Ishikawa (cell line): Measurements from ENCODE around the gene NPLOC4.

Source experiments
- CEBPB ChIP-seq: IDR thresholded peaks from 2 replicates; pipeline ENCODE4 v1.6.1; 2012
- CREB1 ChIP-seq: IDR thresholded peaks from 2 replicates; pipeline ENCODE4 v1.6.1; 2012; ENCODE audit warnings: low read depth
- EGR1 ChIP-seq: IDR thresholded peaks from 2 replicates; pipeline ENCODE4 v1.6.1; 2012
- EP300 ChIP-seq: IDR thresholded peaks from 2 replicates; pipeline ENCODE4 v1.6.1; 2012; ENCODE audit warnings: borderline replicate concordance
- FOXM1 ChIP-seq: IDR thresholded peaks from 2 replicates; pipeline ENCODE4 v1.6.1; 2012; ENCODE audit warnings: low read depth, borderline replicate concordance
- MAX ChIP-seq: IDR thresholded peaks from 2 replicates; pipeline ENCODE4 v1.6.1; 2012
- NFIC ChIP-seq: IDR thresholded peaks from 2 replicates; pipeline ENCODE4 v1.6.1; 2012
- RAD21 ChIP-seq: IDR thresholded peaks from 2 replicates; pipeline ENCODE4 v1.6.1; 2012; ENCODE audit warnings: low read depth
- REST ChIP-seq: IDR thresholded peaks from 2 replicates; pipeline ENCODE4 v1.6.1; 2012; ENCODE audit warnings: low read depth, mild to moderate bottlenecking
- TAF1 ChIP-seq: IDR thresholded peaks from 2 replicates; pipeline ENCODE4 v1.6.1; 2012; ENCODE audit warnings: low read depth, mild to moderate bottlenecking
- TCF12 ChIP-seq: IDR thresholded peaks from 2 replicates; pipeline ENCODE4 v1.6.1; 2012; ENCODE audit warnings: low read depth
- TEAD4 ChIP-seq: IDR thresholded peaks from 2 replicates; pipeline ENCODE4 v1.6.1; 2012
- USF1 ChIP-seq: IDR thresholded peaks from 2 replicates; pipeline ENCODE4 v1.6.1; 2012
- YY1 ChIP-seq: IDR thresholded peaks from 2 replicates; pipeline ENCODE4 v1.6.1; 2012; ENCODE audit warnings: low read depth
- ZBTB7A ChIP-seq: IDR thresholded peaks from 2 replicates; pipeline ENCODE4 v1.6.1; 2012; ENCODE audit warnings: low read depth

Gene NPLOC4

GRCh38 chr17:81513753-81514488 lies 123.0 kb downstream of the NPLOC4 start:
- no peak for TF ChIP-seq FOXM1
- TF ChIP-seq TEAD4 = peak; percentile 19; the same call in 1 of the 2 replicates
- peak; percentile 35; the same call in 1 of the 2 replicates for TF ChIP-seq ZBTB7A

- TF ChIP-seq EGR1 = no peak
- no peak for TF ChIP-seq CREB1
- TF ChIP-seq EP300 = no peak
- TF ChIP-seq TEAD4 = no peak
- no peak for TF ChIP-seq RAD21
- no peak for TF ChIP-seq NFIC
- no peak for TF ChIP-seq YY1
- TF ChIP-seq CEBPB = no peak
- no peak for TF ChIP-seq TAF1
- no peak for TF ChIP-seq REST
- TF ChIP-seq USF1 = no peak
- TF ChIP-seq MAX = no peak; the same call in 1 of the 2 replicates
- TF ChIP-seq TCF12 = no peak
- no peak for TF ChIP-seq FOXM1
- TF ChIP-seq ZBTB7A = no peak
Observed at GRCh38 chr17:81513372-81513752, 123.5 kb downstream of the NPLOC4 start.

GRCh38 chr17:81512562-81513371 lies 124.1 kb downstream of the NPLOC4 start, which contains the start of gene ACTG1:
ACTG1 (minus strand) TSS chr17:81512799; CDS start chr17:81512354, 445 bp downstream.
- no peak for TF ChIP-seq CEBPB
- peak; percentile 60 for TF ChIP-seq EGR1
- no peak for TF ChIP-seq TCF12
- no peak for TF ChIP-seq YY1
- TF ChIP-seq TAF1 = peak; percentile 79
- peak; percentile 84 for TF ChIP-seq USF1
- TF ChIP-seq EP300 = peak; percentile 37; the same call in 1 of the 2 replicates
- TF ChIP-seq MAX = peak; percentile 34; the same call in 1 of the 2 replicates
- TF ChIP-seq REST = no peak
- peak; percentile 31; the same call in 1 of the 2 replicates for TF ChIP-seq ZBTB7A
- TF ChIP-seq NFIC = peak; percentile 66

GRCh38 chr17:81511804-81512561 lies 124.9 kb downstream of the NPLOC4 start:
- 0 out of 2 replicates have a peak, but pooled peaks have one; percentile 44 for TF ChIP-seq ZBTB7A
- no peak for TF ChIP-seq CREB1

- TF ChIP-seq USF1 (no peak), TEAD4 (no peak), RAD21 (no peak), TAF1 (no peak), ZBTB7A (no peak), CEBPB (no peak), YY1 (no peak), TCF12 (no peak), NFIC (no peak), MAX (no peak), FOXM1 (no peak), REST (no peak), EGR1 (no peak), CREB1 (no peak), EP300 (no peak)
Observed at GRCh38 chr17:81511554-81511803, 125.4 kb downstream of the NPLOC4 start.
